GM21390 (cell line): ENCODE data around the gene ULBP3.
"Not testable (repeated sequence)": the region's sequence is repeated elsewhere in the genome, so short reads cannot be mapped to it uniquely, and the experiment has no call there.

Source experiments
- ATAC-seq: cut with Tn5 transposase; IDR thresholded peaks from one replicate; pipeline ENCODE4 v1.9.1; 2021; ENCODE audit not compliant: unreplicated experiment

The ULBP3 gene

DNA sequence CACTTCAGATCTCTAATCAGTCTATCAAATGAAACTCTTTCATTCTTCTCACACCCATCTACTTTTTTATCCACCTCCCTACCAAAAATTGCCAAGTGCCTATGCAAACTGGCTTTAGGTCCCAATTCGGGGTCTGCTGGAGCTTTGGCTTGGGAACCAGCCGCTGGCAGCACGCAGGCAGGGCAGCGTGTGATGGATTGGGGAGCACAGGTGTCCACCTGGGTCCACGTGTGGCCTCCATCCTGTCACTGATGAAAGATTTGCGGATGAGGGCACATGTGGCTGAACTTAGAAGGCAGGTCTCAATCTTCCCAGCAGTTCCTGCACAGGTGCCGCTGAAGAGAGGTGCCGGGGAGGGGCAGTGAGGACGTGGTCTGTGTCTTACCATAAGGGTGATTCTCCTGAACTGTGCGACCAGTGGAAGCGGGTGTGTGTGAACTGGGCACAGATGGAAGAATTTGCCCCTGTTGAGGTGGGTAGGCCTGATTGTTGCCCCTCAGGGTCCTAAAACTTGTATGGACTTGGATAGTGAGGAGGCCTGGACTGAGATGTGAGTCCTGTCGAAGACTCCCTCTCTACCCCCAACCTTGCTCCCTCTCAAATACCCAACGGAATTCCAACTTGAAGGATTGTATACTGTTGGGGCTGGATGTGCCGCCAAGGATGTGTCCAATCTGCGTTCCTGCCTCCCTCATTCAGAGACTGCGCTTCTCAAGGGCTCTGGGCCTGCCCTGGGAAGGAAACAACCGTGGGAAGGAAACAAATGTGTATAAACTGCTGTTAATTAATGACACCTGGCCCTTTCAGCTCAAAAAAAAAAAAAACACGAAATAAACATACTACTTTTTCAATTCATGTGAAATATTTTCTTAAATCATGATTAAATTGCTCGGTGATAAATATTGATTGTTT lies 25.2 kb downstream of the ULBP3 start:
- ATAC-seq, result no peak

DNA sequence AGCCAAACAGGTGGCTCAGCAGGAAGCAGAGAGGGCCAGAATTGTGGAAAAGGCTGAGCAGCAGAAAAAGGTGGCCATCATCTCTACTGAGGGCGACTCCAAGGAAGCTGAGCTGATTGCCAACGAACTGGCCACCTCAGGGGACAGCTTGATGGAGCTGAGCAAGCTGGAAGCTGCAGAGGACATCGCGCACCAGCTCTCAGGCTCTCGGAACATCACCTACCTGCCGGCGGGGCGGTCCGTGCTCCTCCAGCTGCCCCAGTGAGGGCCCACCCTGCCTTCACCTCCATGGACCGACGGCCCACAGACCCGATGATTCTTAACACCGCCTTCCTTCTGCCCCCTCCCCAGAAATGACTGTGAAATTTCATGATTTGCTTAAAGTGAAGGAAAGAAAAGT lies 25.8 kb downstream of the ULBP3 start:
- no peak for ATAC-seq

DNA sequence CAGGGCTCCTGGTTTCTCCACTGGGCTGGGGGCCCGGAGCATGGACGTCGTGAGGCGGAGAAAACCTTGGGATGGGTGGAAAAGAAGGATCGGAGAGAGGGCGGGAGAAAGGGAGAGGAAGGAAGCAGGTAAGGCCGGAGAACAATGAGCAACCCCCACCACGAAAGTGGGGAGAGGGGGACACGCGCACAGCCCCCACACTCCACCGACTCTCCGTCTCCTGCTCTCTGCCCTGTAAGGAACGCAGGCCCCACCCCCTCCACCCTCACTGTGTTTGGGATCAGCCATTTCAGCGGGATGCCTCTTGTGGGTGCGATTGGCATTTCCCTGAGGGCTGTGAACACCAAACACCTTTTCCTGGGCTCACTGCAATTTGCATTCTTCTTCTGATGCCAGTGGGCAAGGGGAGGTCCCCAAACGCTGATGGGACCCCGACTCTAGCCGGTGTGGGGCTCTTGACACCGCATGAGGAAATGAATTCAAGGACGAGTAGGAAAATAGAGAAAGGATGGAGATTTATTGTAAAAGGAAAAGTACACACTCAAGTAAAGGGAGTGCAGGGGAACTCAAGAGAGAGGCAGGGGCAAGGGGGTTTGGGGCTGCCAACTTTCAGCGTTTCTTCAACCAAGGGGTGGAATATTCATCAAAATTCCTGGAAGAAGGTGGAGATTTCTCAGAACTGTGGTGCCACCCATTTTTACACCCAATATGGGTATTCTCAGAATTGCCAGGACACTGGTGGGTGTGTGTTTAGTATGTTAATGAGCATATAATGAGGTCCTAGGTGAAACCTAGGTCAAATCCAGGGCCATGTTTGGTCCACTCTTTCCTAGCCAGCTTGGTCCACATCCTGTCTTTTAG lies 30.5 kb downstream of the ULBP3 start:
- ATAC-seq, result no peak

DNA sequence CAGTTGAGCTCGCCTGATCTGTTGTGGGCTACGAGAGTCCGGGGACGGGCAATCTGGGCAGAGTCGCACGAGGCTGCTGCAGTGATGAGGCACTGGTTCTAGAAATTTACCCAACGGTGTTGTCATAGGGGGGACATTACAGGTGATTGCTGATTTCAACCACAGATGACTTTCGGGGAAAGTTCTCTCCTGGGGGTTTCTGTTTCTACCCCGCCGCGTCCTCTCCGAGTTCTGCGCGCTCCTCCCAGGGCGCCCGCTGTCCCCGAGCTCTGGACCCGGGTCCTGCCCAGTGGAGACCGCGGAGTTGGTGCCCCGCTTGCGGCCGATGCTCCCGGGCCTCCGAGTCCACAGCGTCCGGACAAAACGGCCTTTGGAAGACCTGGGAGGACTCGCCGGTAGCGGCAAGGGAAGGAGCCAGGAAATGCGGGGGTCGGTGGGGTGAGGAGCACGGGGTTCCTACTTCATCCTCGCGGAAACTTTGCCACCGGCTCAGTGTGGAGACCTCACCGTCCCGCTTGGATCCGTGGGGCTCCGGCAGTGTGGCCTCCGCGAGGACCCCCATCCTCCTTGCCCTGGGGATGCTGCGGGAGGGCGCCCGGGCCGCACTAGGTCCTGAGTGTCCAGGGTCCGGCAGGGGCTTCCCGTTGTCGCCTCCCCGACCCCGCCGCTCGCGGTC lies 31.3 kb downstream of the ULBP3 start:
- ATAC-seq, result no peak

DNA sequence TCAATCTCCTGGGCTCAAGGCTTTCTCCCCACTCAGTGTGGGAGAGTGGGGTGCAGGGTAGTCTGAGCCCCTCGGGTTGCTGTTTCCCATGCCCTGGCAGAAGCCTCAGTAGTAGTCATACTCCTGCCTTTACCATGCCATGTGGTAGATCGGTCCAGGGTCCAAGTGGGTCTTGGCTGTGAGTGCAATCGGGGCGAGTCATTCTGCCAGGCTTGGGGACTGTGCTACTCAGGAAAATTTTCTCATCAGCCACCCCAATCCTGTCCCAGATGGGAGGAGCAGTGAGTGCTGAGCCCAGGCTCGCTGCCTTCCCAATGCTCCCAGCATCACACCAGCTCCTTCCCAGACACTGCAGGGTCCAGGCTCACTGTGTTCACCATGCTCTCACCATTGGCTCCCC lies 32.8 kb downstream of the ULBP3 start:
- no peak for ATAC-seq

DNA sequence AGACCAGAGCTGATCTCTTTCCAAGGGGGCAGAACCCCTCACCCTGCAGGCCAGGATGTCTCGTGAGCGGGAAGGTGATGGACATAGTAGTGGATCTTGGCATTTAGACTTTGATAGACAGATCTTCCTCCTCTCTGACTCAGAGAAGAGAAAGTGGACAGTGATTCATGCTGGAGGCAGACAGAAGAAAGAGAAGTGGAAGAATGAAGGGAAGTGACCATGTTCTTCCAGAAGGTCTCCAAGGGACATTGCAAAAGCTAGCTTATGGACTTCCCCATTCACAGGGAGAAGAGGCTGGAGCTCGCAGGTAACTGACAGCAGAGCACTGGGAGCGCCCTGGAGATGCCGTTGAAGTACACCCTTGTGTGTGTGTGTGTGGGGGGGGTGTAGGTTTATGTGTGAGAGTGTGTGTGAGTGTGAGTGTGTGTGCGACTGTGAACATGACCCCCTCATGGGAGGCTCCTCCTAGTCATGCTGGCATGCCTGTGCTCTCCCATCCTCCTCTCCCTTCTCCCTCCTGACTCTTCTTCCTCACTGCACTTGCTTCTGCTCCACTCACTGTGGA lies 35.6 kb downstream of the ULBP3 start:
- no peak for ATAC-seq

DNA sequence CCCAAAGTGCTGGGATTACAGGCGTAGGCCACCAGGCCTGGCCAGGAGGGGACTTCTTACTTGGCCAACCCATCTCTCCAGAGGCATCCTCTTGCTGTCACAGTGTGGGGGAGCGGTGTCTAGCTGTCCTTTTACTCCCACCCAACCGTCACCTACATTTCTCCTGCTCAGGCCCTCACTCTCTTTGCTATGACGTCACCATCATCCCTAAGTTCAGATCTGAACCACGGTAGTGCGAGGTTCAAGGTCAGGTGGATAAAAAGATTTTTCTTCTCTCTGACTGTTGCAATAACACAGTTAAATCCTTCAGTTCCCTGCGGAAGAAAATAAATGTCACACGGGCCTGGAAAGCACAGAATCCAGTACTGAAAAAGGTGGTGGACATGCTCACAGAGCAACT lies 36.3 kb downstream of the ULBP3 start:
- no peak for ATAC-seq

DNA sequence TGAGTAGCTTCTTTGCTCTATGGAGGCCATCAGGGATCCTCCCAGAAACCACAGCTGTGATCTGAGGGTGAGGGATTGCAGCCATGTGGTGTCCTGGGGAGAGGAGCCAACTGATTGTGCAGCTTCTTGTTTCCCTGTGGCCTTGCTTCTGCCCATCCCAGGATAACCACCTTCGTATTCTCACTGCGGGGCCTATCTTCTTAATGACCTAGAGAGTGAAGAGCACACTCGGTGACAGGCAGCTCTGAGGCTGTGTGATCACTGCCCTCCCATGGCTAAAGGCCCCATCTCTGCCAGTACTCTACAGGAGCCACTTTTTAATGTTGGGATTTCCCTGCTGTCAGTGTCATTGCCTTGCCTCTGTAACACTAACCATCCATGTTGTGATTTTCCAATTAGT lies 38.3 kb downstream of the ULBP3 start:
- ATAC-seq, result no peak

DNA sequence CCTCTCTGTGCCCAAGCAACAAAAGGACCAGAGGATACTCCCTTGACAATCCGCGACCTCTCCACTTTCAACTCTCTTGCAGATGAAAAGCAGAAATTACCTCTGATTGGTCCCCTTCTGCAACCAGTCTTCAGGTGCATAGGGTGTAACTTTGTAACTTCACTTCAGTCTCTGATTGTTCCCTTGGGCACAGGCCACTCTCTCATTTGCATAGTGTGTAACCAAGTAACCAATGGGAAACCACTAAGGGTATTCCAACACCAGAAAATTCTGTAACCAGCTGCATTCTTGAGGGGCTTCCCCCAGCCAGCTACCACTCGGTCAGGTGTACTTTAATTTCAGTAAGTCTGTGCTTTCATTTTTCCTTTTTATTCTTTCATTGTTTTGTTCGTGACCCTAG lies 39.2 kb downstream of the ULBP3 start:
- no peak for ATAC-seq

DNA sequence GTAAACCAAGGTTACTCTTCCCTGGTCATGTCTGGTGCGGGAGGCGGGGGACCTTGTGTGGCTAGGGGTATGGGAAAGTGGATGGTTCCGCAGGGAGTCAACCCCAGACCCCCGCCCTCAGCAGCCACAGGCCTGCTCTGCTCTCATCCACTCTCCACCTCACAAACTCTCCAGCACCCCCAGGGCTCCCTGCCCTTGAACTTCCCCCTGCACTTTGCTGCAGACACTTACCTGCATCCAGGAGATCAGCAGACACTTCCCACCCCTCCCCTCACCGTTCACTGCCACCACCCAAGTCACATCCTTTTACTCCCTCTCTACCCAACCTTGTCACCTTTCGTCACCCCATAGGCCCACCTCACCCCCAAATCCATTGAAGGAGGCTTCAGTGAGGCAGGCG lies 39.6 kb downstream of the ULBP3 start:
- no peak for ATAC-seq

DNA sequence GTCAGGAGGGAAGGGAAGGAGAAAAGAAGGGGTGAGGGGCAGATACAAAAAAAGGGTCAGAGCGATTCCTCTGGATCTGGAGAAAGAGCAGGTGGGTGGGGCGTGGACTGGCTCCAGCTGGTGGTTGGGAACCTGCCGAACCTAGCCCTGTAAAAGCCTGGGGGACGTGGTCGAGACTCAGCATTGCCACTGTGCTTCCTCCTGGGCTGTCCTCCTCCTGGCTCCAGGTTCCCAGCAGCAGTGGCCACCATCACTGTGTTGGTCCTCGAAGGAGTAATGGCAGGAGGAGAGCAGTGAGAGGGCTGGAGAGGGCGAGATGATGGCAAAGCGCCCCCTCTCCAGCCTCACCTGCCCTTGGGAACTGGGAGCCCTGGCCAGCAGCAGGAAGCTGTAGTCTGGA lies 40.1 kb downstream of the ULBP3 start:
- no peak for ATAC-seq

DNA sequence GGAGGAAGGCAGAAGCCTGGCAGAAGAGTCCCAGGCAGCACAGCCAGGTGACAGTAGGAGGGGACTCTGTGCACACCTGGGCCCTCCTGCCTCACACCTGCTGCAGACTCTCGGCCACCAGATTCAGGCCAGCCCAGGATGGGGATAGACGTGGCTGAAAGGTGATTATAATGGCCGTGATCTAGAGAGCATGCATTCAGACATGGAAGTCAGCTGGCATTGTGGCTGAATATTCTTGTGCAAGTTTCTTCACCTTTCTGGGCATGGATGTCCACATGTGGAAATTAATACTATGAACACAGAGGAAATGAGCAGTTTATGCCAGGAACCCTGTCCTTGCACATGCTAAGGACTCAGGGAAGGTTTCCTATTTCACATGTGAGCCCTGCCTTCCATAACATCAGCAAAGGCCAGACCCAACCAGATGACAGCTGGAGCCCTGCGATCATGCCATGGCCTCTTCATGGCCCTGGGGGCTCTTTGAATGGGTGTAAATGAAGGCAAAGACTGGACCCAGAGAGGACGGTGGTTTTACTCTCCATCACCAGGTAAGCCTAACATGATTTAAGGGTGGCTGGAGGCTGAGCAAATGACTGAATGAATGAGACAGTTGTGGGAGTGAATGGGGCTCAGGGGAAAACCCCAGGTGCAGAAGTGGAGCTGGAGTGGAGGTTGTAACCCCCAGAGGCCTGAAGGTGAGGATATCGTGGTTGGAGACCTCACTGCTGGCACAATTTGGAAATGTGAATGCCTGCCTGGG lies 40.9 kb downstream of the ULBP3 start:
- no peak for ATAC-seq

DNA sequence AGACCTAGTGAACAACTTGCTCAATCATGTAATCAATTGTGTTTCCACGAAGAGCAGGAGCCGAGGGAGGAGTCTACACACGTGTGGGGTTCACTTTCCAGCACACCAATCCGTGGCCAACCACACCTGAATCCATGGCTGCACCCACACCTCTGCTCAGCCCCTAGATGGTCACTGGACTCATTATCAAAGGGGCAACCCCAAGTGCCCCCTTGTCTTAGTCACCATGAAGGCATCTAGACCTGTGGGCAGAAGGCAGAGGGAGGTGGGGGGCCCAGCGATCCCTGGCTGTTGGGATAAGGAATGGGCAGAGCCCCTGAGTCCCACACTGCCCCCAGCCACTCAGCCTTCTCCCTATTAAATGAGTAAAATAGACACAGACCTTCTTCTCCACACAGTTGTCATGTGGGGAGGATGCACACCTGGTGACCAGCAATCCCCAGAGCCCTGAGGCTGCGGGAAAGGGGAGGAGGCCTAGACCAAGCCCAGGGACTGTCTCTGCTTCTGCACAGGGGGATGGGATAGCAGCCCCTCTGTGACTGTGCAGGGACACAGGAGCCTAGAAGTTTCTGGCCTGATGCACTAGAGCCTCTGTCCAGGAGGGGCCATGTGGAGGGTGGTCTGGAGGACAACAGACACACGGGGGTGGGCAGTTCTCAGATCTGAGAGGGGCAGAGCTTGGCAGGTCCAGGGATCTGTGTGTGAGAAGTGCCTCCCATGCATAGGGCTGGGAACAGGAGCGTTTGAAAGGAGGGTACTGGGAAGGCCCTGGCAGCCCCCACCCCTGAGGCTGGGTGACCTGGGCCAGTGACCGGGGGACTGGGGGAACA lies 41.7 kb downstream of the ULBP3 start:
- no peak for ATAC-seq

DNA sequence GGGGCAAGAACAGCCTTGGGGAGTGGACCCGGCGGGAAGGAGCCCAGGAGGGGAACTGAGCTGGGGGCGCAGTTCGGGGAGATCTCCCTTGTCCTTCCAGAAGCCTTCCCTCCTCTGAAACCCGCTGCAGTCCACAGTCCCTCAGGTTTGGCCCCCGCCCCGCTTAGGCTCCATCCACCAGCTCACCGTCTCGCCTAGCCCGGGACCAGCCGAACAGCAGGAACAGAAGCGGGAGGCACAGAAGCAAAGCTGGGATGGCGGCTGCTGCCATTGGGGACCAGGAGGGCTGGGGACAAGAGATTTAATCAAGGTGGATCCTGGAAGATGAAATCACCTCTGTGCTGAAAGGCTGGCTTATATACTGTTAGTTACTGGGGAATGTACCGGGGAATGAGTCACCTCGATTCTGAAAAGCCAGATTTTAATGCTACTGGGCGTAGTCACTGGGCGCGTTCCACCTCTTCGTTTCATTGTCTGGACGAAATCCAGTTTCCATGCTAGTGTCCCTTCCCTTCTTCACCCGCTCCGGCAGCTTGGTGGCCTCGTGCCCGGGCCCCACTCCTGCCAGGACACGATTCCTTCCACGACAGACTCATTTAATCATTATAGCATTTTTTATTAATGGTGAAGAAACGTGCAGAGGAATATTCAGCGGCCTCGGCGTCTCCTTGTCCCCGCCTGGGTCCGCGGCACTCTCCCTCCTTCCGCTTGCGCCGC lies 43.6 kb downstream of the ULBP3 start, which contains the start of gene RAET1L:
Gene RAET1L, minus strand, starts transcription at position 332 of the 717 bp plus-strand sequence. Its CDS starts 61 bp downstream, at position 271.
- no peak for ATAC-seq

DNA sequence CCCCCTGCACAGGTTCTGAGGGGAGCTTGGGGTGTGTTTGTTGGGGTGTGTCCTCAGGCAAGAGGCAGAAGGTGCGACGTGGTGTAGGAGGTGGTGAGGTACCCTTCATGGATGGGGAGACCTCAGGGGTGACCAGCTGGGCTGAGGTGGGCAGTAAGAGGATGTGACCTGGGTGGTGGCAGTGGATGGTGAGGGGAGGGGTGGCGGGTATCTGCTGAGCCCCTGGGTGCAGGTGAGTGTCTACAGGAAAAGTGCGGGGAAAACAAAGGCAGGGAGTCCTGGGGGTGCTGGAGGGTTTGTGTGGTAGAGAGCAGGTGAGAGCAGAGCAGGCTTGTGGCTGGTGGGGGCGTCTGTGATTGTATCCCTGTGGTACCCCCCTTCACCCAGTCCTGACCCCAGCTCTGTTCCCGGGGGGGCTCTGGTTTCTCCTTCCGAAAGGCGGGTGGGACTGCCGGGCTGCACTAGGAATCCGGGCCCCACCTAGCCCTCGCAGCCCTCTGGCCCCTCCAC lies 44.2 kb downstream of the ULBP3 start:
- no peak for ATAC-seq

DNA sequence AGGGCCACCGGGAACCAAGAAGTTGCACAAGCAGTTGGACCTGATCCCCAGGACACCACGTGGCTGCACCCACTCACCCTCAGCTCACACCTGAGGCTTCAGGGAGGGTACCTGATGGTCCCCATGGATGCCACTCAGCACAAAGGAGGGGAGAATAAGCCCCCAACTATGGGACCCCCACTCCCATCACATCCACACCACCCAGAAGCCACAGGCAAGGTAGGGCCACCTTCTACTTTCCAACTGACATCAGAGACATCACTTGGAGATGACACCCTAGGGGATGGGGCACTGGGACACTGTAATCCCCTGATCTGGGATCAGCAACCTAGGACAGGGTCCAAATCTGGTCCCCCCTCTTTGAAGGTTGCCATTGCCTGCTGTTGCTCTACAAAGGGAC lies 44.9 kb downstream of the ULBP3 start:
- ATAC-seq, result not testable (repeated sequence)

DNA sequence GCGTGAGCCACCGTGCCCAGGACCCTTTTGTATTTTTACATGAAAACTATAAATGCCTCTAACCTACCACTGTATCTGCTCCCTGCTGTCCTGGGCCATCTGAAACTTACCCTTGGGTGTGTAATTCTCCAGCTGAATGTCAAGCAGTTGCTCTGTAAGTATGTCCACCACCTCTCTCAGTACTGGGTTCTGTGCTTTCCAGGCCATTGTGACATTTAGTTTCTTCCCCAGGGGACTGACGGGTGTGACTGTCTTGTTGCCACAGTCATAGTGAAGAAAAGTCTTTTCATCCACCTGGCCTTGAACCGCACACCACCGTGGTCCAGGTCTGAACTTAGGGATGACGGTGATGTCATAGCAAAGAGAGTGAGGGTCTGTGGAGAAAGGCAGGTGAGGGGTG lies 47.1 kb downstream of the ULBP3 start:
- not testable (repeated sequence) for ATAC-seq

DNA sequence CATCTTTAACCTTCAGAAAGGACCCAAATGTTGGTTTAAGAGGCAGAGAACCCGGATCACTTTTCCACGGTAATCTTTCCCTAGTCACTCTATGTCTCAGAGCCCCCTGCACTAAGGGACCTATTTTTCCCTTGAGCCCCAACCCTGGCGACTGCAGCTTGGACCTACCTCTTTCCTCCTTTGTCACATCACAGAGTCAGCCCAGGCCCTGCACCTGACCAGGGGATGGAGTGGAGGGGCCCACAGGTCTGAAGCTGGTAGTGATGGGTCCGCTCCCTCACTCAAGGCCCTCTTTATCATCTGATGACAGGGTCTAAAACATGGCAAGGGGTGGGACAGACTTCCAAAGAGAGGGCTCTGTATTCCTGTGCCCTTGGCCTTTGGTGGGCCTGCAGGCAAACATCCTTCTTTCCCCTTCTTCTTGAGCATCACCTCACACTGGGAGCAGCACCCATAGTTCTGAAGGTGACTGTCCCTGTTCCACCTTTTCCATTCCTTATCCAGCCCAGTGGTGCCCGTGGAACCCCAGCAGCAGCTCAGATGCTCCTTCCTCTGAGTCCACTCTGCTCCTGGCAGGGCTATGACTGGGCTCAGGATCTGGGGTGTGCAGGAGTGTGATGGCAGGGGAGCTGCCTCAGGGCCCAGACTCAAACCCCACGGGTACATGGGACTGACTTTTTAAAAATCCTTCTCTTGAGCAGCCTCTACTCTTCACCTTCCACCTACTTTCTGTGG lies 49.9 kb downstream of the ULBP3 start:
- ATAC-seq, result no peak
